Activated naive CD4-positive, alpha-beta T cell treated with anti-CD3 and anti-CD28 coated beads, Interleukin-2, amount 10 ng/mL, durations not matched to agents 7 days and 5 days (primary cell): Measurements from ENCODE around the gene PTBP3.

Source experiments
- CTCF ChIA-PET: fragments of 350-600 bp; sonication (Branson Sonifier 250); formaldehyde crosslinking; loops from one replicate; lab custom pipeline; 2021; ENCODE audit warnings: antibody characterized with exemption; lab: Charles Lee
- DNase-seq: peaks from one replicate; pipeline ENCODE4 v3.0.0-alpha.2; 2020
- H3K27ac Mint-ChIP-seq: one replicate; pipeline ENCODE4 v1.8.0; 2021; ENCODE audit warnings: mild to moderate bottlenecking, moderate library complexity, mixed read lengths
- H3K27me3 Mint-ChIP-seq: one replicate; pipeline ENCODE4 v1.8.0; 2021; ENCODE audit warnings: mild to moderate bottlenecking, mixed read lengths
- H3K36me3 Mint-ChIP-seq: one replicate; pipeline ENCODE4 v1.8.0; 2021; ENCODE audit warnings: mixed read lengths
- H3K4me1 Mint-ChIP-seq: one replicate; pipeline ENCODE4 v1.8.0; 2021; ENCODE audit warnings: mixed read lengths
- H3K4me3 Mint-ChIP-seq: one replicate; pipeline ENCODE4 v1.8.0; 2021; ENCODE audit warnings: mild to moderate bottlenecking, moderate library complexity, mixed read lengths
- H3K9me3 Mint-ChIP-seq: one replicate; pipeline ENCODE4 v1.8.0; 2021; ENCODE audit warnings: mixed read lengths

The PTBP3 gene

GRCh38 chr9:112348257-112349007 lies 15.0 kb upstream of the PTBP3 start:
- peak; percentile 78 for DNase-seq
- H3K4me3 Mint-ChIP-seq = peak overlapping the region; percentile 63
- CTCF ChIA-PET = no interaction called here
- H3K9me3 Mint-ChIP-seq = peaks cover 2% of the 10 kb centered on the region
- peaks cover 14% of the 10 kb centered on the region for H3K4me1 Mint-ChIP-seq
- peaks cover 23% of the 10 kb centered on the region for H3K27me3 Mint-ChIP-seq
- H3K36me3 Mint-ChIP-seq = peaks cover 5% of the 10 kb centered on the region
- H3K27ac Mint-ChIP-seq = peak overlapping the region; percentile 81

GRCh38 chr9:112341730-112342129 lies 8.3 kb upstream of the PTBP3 start:
- no peaks in the 10 kb centered on the region for H3K9me3 Mint-ChIP-seq
- H3K27ac Mint-ChIP-seq = no peak overlapping the region
- H3K4me3 Mint-ChIP-seq = no peak overlapping the region
- H3K27me3 Mint-ChIP-seq = peaks cover 14% of the 10 kb centered on the region
- H3K36me3 Mint-ChIP-seq = no peaks in the 10 kb centered on the region
- CTCF ChIA-PET = no interaction called here
- no peak for DNase-seq
- H3K4me1 Mint-ChIP-seq = no peaks in the 10 kb centered on the region

GRCh38 chr9:112339886-112340285 lies 6.5 kb upstream of the PTBP3 start:
- H3K27me3 Mint-ChIP-seq = peaks cover 10% of the 10 kb centered on the region
- no peak overlapping the region for H3K27ac Mint-ChIP-seq

GRCh38 chr9:112338561-112338960 lies 5.1 kb upstream of the PTBP3 start:
- no peak overlapping the region for H3K4me3 Mint-ChIP-seq
- peaks cover 9% of the 10 kb centered on the region for H3K4me1 Mint-ChIP-seq
- no peaks in the 10 kb centered on the region for H3K36me3 Mint-ChIP-seq
- DNase-seq = no peak
- H3K27ac Mint-ChIP-seq = no peak overlapping the region
- peaks cover 10% of the 10 kb centered on the region for H3K27me3 Mint-ChIP-seq
- CTCF ChIA-PET = no interaction called here
- H3K9me3 Mint-ChIP-seq = no peaks in the 10 kb centered on the region

More at GRCh38 chr9:112339886-112340285, 6.5 kb upstream of the PTBP3 start:
- CTCF ChIA-PET = no interaction called here
- Mint-ChIP-seq H3K9me3 (no peaks in the 10 kb centered on the region), H3K4me3 (no peak overlapping the region), H3K4me1 (peaks cover 3% of the 10 kb centered on the region), H3K36me3 (no peaks in the 10 kb centered on the region)
- DNase-seq = no peak

- CTCF ChIA-PET = interaction anchor here (1.0 kb wide), 1 partner anchor 8 kb away, joined by 6 read pairs; no protein-coding TSS in a partner anchor
Measured at GRCh38 chr9:112337547-112337946, 4.1 kb upstream of the PTBP3 start.

GRCh38 chr9:112334432-112334841 lies 1.0 kb upstream of the PTBP3 start:
- Mint-ChIP-seq H3K9me3 (no peaks in the 10 kb centered on the region), H3K27ac (peak overlapping the region; percentile 92), H3K4me3 (peak overlapping the region; percentile 94), H3K36me3 (peaks cover 6% of the 10 kb centered on the region), H3K4me1 (peaks cover 34% of the 10 kb centered on the region), H3K27me3 (peaks cover 8% of the 10 kb centered on the region)
- peak; percentile 69 for DNase-seq
- CTCF ChIA-PET = interaction anchor here (0.8 to 1.4 kb wide), 4 partner anchors 17 to 237 kb away, joined by 3 to 5 read pairs (median 4); no protein-coding TSS in a partner anchor

More at GRCh38 chr9:112337547-112337946, 4.1 kb upstream of the PTBP3 start:
- peaks cover under 1% of the 10 kb centered on the region for H3K36me3 Mint-ChIP-seq
- DNase-seq = no peak
- H3K27me3 Mint-ChIP-seq = peaks cover 10% of the 10 kb centered on the region
- no peak overlapping the region for H3K27ac Mint-ChIP-seq
- no peaks in the 10 kb centered on the region for H3K9me3 Mint-ChIP-seq
- no peak overlapping the region for H3K4me3 Mint-ChIP-seq
- peaks cover 9% of the 10 kb centered on the region for H3K4me1 Mint-ChIP-seq

DNA sequence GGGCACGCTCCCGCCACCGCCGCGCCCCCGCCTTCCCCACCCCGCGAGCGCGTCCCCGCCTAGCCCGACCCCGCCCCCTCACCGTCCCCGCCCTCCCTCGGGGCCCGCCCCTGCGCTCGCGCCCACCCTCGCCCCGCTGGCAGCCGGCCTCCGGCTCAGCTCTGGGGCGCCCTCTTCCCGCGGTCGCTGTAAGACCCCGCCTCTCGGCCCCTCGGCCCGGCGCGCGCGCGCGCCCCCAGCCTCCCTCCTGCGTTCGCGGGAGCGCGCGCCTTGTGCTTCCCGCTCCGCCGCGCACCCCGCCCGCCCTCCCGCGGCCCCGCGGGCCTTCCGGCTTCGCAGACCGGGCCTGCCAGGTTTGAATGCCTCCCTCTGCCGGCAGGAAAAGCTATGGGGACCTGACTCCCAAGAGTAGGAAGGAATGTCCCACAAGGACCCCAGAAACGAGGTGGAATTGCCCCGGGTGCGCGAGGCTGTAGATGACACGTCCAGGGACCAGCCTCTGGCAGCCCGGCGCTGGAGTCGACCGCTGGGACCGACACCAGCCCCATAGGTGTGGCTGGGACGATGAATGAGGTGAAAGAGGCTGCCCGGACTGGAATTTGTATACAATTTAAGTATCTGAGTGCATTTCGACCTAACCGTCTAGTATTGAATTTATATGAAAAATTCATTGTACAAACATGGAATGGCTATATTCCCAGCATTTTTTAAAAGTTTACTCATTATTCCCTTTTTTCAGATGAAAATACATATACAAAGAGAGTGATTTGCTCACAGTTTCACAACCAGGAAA lies 416 bp upstream of the PTBP3 start:
- Mint-ChIP-seq H3K9me3 (no peaks in the 10 kb centered on the region), H3K36me3 (peaks cover 6% of the 10 kb centered on the region), H3K27ac (peak overlapping the region; percentile 93), H3K4me3 (peak overlapping the region; percentile 94), H3K27me3 (peaks cover 4% of the 10 kb centered on the region), H3K4me1 (peaks cover 35% of the 10 kb centered on the region)
- DNase-seq = peak; percentile 93
- CTCF ChIA-PET = interaction anchor here (0.7 to 2.7 kb wide), 5 partner anchors 16 to 239 kb away, joined by 3 to 8 read pairs (median 5); no protein-coding TSS in a partner anchor

DNA sequence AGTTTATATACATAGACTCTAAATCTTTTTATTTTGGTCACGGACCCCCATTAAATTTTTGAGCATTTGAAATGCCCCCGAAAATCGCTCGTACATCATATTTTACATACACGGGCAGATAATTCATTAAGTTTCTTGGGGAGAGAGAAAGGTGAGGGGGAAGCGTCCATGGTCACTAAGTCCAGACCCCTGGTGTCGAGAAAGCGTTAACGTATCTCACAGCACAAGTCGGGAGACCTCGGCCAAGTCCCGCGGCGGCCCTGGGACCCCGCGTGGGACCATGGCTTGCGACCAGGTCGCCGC lies 794 bp downstream of the PTBP3 start:
- peaks cover 14% of the 10 kb centered on the region for H3K36me3 Mint-ChIP-seq
- H3K27me3 Mint-ChIP-seq = peaks cover 4% of the 10 kb centered on the region
- peak overlapping the region; percentile 97 for H3K27ac Mint-ChIP-seq
- peaks cover 47% of the 10 kb centered on the region for H3K4me1 Mint-ChIP-seq
- no peaks in the 10 kb centered on the region for H3K9me3 Mint-ChIP-seq
- DNase-seq = no peak
- CTCF ChIA-PET = interaction anchor here (2.0 to 2.7 kb wide), 2 partner anchors 15 to 235 kb away, joined by 5 to 8 read pairs; no protein-coding TSS in a partner anchor
- H3K4me3 Mint-ChIP-seq = peak overlapping the region; percentile 98

DNA sequence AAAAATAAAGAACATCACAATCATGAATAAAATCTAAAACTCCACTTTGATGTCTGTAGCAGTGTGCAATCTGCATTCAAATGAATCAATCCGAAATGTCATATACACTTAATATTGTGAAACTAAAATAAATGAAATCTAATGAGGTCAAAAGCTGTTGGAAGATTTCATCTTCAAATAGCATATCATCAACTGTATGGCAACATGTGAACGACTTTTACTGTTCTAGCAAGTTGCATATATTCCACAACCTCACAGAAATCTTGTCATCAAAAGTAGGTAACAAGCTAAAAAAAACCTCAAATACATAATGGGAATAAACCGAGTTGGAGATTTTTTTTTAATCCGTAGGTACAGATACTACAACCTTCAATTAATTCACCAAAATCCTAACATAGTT lies 1.2 kb downstream of the PTBP3 start:
- peak overlapping the region; percentile 97 for H3K27ac Mint-ChIP-seq
- DNase-seq = no peak
- H3K9me3 Mint-ChIP-seq = no peaks in the 10 kb centered on the region
- peaks cover 47% of the 10 kb centered on the region for H3K4me1 Mint-ChIP-seq
- peak overlapping the region; percentile 98 for H3K4me3 Mint-ChIP-seq
- CTCF ChIA-PET = interaction anchor here (1.2 to 2.7 kb wide), 3 partner anchors 15 to 235 kb away, joined by 5 to 8 read pairs (median 7); no protein-coding TSS in a partner anchor
- H3K36me3 Mint-ChIP-seq = peaks cover 14% of the 10 kb centered on the region
- H3K27me3 Mint-ChIP-seq = peaks cover 4% of the 10 kb centered on the region

- CTCF ChIA-PET = interaction anchor here (1.2 to 2.7 kb wide), 3 partner anchors 14 to 234 kb away, joined by 5 to 8 read pairs (median 7); no protein-coding TSS in a partner anchor
- Mint-ChIP-seq H3K9me3 (no peaks in the 10 kb centered on the region), H3K4me3 (peak overlapping the region; percentile 98), H3K27me3 (no peaks in the 10 kb centered on the region), H3K27ac (peak overlapping the region; percentile 97), H3K36me3 (peaks cover 14% of the 10 kb centered on the region), H3K4me1 (peaks cover 47% of the 10 kb centered on the region)
- no peak for DNase-seq
Measured at GRCh38 chr9:112331674-112331952, 1.8 kb downstream of the PTBP3 start.

DNA sequence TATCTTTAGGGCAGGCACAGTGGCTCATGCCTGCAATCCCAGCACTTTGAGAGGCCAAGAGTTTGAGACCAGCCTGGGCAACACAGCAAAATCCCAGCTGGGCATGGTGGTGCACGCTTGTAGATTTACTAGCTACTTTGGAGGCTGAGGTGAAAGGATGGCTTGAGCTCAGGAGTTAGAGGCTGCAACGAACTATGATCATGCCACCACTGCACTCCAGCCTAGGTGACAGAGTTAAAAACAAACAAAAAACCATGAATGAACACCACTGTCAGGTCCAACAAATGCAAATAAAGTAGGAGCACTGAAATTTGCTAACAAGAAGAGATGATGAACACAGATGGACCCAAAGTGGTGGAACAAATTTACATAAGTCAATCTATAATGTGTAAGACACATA lies 4.9 kb downstream of the PTBP3 start:
- CTCF ChIA-PET = no interaction called here
- H3K27ac Mint-ChIP-seq = no peak overlapping the region

DNA sequence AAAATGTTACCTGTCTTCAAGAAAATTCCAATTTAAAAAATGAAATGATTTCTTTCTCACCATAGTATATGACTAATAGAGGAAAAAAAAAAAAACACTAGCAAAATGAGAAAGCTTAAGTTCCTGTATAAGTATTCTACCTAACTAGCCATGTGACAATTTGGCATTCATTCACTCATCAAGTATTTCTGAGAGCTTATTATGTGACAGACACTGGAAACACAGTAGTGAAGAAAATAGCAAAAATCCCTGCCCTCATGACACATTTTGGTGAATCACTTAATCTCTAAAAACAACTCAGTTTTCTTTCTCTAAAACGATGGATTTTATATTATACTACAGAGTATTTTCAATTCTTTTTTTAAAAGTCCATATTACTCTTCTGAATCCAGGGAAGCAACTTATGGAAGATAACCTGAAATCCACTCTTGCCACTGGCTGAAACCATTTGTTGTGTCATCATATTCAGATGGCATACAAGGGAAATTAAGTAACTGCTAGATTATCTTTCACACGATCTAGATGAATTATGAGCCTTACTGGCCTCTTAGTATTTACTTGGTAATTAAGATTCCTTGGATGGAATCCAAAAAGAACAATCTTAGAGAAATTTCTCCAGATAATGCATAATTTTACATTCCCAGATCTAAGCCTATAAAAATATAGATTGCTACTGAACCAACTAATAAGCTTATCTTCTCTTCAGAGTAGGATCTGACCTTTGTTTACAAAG lies 5.5 kb downstream of the PTBP3 start:
- CTCF ChIA-PET = no interaction called here
- no peak for DNase-seq
- peaks cover 12% of the 10 kb centered on the region for H3K9me3 Mint-ChIP-seq
- H3K27ac Mint-ChIP-seq = no peak overlapping the region
- peaks cover 49% of the 10 kb centered on the region for H3K4me1 Mint-ChIP-seq
- no peaks in the 10 kb centered on the region for H3K27me3 Mint-ChIP-seq
- H3K36me3 Mint-ChIP-seq = peaks cover 41% of the 10 kb centered on the region
- H3K4me3 Mint-ChIP-seq = no peak overlapping the region

More for the DNA sequence above, 4.9 kb downstream of the PTBP3 start:
- Mint-ChIP-seq H3K36me3 (peaks cover 34% of the 10 kb centered on the region), H3K4me3 (no peak overlapping the region), H3K4me1 (peaks cover 48% of the 10 kb centered on the region), H3K9me3 (peaks cover 9% of the 10 kb centered on the region), H3K27me3 (no peaks in the 10 kb centered on the region)
- DNase-seq = no peak

DNA sequence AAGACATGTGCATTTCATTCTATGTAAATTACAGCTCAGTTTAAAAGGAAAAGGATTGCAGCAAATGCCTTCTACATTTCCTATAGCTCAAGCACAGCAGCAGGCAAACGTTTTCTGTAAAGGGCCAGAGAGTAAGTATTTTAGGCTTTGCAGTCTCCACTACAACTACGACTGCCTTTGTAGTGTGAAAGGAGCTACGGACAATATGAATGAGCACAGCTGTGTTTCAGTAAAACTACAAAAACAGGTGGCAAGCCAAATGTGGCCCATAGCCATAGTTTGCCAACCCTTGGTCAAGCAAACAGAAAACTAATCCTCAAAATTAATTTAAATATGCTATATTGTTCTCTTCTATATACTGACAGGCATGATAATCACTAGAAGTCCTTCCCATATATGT lies 7.2 kb downstream of the PTBP3 start:
- peaks cover 46% of the 10 kb centered on the region for H3K4me1 Mint-ChIP-seq
- DNase-seq = no peak
- no peak overlapping the region for H3K4me3 Mint-ChIP-seq
- H3K9me3 Mint-ChIP-seq = peaks cover 14% of the 10 kb centered on the region
- no peak overlapping the region for H3K27ac Mint-ChIP-seq
- no peaks in the 10 kb centered on the region for H3K27me3 Mint-ChIP-seq
- CTCF ChIA-PET = interaction anchor here (1.7 kb wide), 1 partner anchor 9 kb away, joined by 5 read pairs; no protein-coding TSS in a partner anchor
- peaks cover 47% of the 10 kb centered on the region for H3K36me3 Mint-ChIP-seq

GRCh38 chr9:112325600-112325999 lies 7.8 kb downstream of the PTBP3 start:
- Mint-ChIP-seq H3K4me3 (no peak overlapping the region), H3K4me1 (peaks cover 42% of the 10 kb centered on the region), H3K9me3 (peaks cover 14% of the 10 kb centered on the region), H3K27ac (no peak overlapping the region), H3K27me3 (no peaks in the 10 kb centered on the region), H3K36me3 (peaks cover 48% of the 10 kb centered on the region)
- DNase-seq = no peak
- CTCF ChIA-PET = interaction anchor here (1.7 kb wide), 1 partner anchor 8 kb away, joined by 5 read pairs; no protein-coding TSS in a partner anchor
